Astrocyte (in vitro differentiated cells and primary cell): ENCODE measurements around the gene PYGB. TPM values are rescaled to one million over a fixed set of nuclear protein-coding genes. Genes with fewer than 3 reads are reported as not detected.

Experiments
- DNase-seq: peaks from one replicate; pipeline ENCODE4 v3.0.0-alpha.2; 2010; ENCODE audit warnings: low read depth
- FAIRE-seq: peaks from 2 replicates; lab custom pipeline; 2011; peaks lifted over from hg19 to GRCh38; lab: Jason Lieb, UNC
- H2AFZ ChIP-seq: 2 replicates; pipeline ENCODE4 v1.6.0; 2012; ENCODE audit warnings: low read depth, low read length, inconsistent platforms
- H3K27ac ChIP-seq: 2 replicates; pipeline ENCODE4 v1.5.1; 2011; ENCODE audit warnings: low read depth, low read length, inconsistent platforms
- H3K27me3 ChIP-seq: 2 replicates; pipeline ENCODE4 v1.6.0; 2011; ENCODE audit warnings: low read length, inconsistent platforms; ENCODE audit not compliant: insufficient read depth
- H3K36me3 ChIP-seq: 2 replicates; pipeline ENCODE4 v1.5.1; 2011; ENCODE audit warnings: low read length, inconsistent platforms; ENCODE audit not compliant: insufficient read depth
- H3K4me1 ChIP-seq: 2 replicates; pipeline ENCODE4 v1.5.1; 2011; ENCODE audit warnings: low read length, inconsistent platforms; ENCODE audit not compliant: insufficient read depth
- H3K4me2 ChIP-seq: 2 replicates; pipeline ENCODE4 v1.6.0; 2012; ENCODE audit warnings: low read length, inconsistent platforms
- H3K4me3 ChIP-seq: 2 replicates; pipeline ENCODE4 v1.5.1; 2011; ENCODE audit warnings: low read depth, mild to moderate bottlenecking, low read length, inconsistent platforms; ENCODE audit not compliant: insufficient read depth
- H3K79me2 ChIP-seq: 2 replicates; pipeline ENCODE4 v1.6.0; 2012; ENCODE audit warnings: mild to moderate bottlenecking, low read length, inconsistent platforms; ENCODE audit not compliant: insufficient read depth
- H3K9ac ChIP-seq: 2 replicates; pipeline ENCODE4 v1.6.0; 2012; ENCODE audit warnings: mild to moderate bottlenecking, low read length, inconsistent platforms
- H3K9me3 ChIP-seq: 2 replicates; pipeline ENCODE4 v1.5.1; 2012; ENCODE audit warnings: low read depth, mild to moderate bottlenecking, low read length, inconsistent platforms; ENCODE audit not compliant: insufficient read depth
- H4K20me1 ChIP-seq: 2 replicates; pipeline ENCODE4 v1.6.0; 2012; ENCODE audit warnings: low read length, inconsistent platforms; ENCODE audit not compliant: insufficient read depth
- H3K27ac Mint-ChIP-seq: one replicate; pipeline ENCODE4 v1.8.0; 2021; ENCODE audit warnings: mild to moderate bottlenecking, mixed read lengths; ENCODE audit not compliant: unreplicated experiment
- H3K27me3 Mint-ChIP-seq: one replicate; pipeline ENCODE4 v1.8.0; 2021; ENCODE audit warnings: low read depth, mixed read lengths; ENCODE audit not compliant: unreplicated experiment
- H3K36me3 Mint-ChIP-seq: one replicate; pipeline ENCODE4 v1.8.0; 2021; ENCODE audit warnings: low read depth, mixed read lengths; ENCODE audit not compliant: unreplicated experiment
- H3K4me1 Mint-ChIP-seq: one replicate; pipeline ENCODE4 v1.8.0; 2021; ENCODE audit warnings: low read depth, mixed read lengths; ENCODE audit not compliant: unreplicated experiment
- H3K4me3 Mint-ChIP-seq: one replicate; pipeline ENCODE4 v1.8.0; 2021; ENCODE audit warnings: mild to moderate bottlenecking, moderate library complexity, mixed read lengths; ENCODE audit not compliant: unreplicated experiment
- H3K9me3 Mint-ChIP-seq: one replicate; pipeline ENCODE4 v1.8.0; 2021; ENCODE audit warnings: mild to moderate bottlenecking, mixed read lengths; ENCODE audit not compliant: unreplicated experiment
- EZH2 ChIP-seq: IDR thresholded peaks from 2 replicates; pipeline ENCODE4 v1.6.1; 2012; ENCODE audit warnings: mild to moderate bottlenecking, low read length, inconsistent platforms; ENCODE audit not compliant: insufficient read depth
- total RNA-seq: library from RNA; stranded (reverse); gene quantifications from 2 replicates; pipeline ENCODE4 v1.2.1, GENCODE V29; 2021
- TF ChIP-seq, protein P1 (sequence below): IDR thresholded peaks from 2 replicates; pipeline ENCODE4 v1.5.1; 2011; ENCODE audit warnings: low read depth, mild to moderate bottlenecking, inconsistent platforms, low read length, moderate library complexity; ENCODE audit not compliant: insufficient read depth

Gene PYGB
- total RNA-seq, 1 donor from 2014 or later = 206 TPM

DNA sequence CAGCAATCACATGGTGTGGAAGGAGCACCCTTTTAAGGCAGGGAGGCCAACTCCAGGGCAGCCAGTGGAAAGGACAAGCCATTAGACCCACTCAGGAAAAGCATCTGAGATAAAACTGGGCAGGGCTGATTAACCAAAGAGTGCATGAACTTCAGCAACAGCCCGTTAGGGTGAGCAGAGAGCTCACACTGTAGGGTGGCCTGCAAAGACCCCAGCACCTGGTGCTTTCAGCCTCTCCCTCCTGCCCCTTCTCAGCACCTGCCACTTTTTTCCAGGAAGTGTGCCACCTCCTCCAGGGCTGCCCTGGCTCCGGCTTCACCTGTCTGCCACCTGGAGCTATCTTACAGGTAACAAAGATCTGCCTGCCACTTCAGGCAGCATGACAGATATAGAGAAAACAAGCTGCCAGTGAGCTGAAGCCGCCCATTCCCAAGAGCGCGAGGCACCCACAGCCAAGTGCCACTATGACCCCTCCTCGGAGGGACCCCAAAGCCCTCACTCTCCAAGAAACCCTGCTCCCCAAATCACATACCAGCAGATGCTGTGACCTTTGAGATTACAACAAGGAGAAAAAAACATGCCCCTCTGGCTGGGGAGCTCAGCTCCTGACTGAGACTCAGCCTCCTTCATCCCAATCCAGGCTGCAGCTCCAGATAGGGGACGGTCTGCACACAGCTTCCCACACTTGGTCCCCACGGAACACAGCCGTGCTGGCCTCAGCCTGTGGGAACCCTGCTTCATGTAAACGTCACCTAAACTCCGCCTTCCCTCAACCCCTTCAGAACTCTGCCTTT is 71.6 kb downstream of the PYGB start:
- Histone ChIP-seq H2AFZ (no peak overlapping the region), H3K9me3 (no peaks in the 10 kb centered on the region), H3K4me2 (no peak overlapping the region), H3K4me3 (no peak overlapping the region), H3K4me1 (peaks cover 10% of the 10 kb centered on the region), H3K27me3 (no peaks in the 10 kb centered on the region), H4K20me1 (peaks cover 13% of the 10 kb centered on the region), H3K9ac (no peak overlapping the region), H3K36me3 (peaks cover 3% of the 10 kb centered on the region), H3K27ac (no peak overlapping the region), H3K79me2 (peaks cover 6% of the 10 kb centered on the region)
- DNase-seq (no peak), FAIRE-seq (no peak)
- Mint-ChIP-seq H3K36me3 (peaks cover 4% of the 10 kb centered on the region), H3K27me3 (no peaks in the 10 kb centered on the region), H3K4me3 (no peak overlapping the region), H3K27ac (no peak overlapping the region), H3K4me1 (peaks cover 16% of the 10 kb centered on the region), H3K9me3 (no peaks in the 10 kb centered on the region)
- no peak for TF ChIP-seq EZH2
- TF ChIP-seq, protein P1, sequence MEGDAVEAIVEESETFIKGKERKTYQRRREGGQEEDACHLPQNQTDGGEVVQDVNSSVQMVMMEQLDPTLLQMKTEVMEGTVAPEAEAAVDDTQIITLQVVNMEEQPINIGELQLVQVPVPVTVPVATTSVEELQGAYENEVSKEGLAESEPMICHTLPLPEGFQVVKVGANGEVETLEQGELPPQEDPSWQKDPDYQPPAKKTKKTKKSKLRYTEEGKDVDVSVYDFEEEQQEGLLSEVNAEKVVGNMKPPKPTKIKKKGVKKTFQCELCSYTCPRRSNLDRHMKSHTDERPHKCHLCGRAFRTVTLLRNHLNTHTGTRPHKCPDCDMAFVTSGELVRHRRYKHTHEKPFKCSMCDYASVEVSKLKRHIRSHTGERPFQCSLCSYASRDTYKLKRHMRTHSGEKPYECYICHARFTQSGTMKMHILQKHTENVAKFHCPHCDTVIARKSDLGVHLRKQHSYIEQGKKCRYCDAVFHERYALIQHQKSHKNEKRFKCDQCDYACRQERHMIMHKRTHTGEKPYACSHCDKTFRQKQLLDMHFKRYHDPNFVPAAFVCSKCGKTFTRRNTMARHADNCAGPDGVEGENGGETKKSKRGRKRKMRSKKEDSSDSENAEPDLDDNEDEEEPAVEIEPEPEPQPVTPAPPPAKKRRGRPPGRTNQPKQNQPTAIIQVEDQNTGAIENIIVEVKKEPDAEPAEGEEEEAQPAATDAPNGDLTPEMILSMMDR = no peak

GRCh38 chr20:25320035-25320800 is 72.3 kb downstream of the PYGB start:
- Histone ChIP-seq H3K36me3 (peaks cover 3% of the 10 kb centered on the region), H3K9ac (no peak overlapping the region), H3K4me1 (peaks cover 7% of the 10 kb centered on the region), H3K4me2 (no peak overlapping the region), H3K9me3 (no peaks in the 10 kb centered on the region), H3K27ac (no peak overlapping the region), H3K27me3 (no peaks in the 10 kb centered on the region), H3K4me3 (no peak overlapping the region), H3K79me2 (peaks cover 7% of the 10 kb centered on the region), H2AFZ (no peak overlapping the region), H4K20me1 (peaks cover 14% of the 10 kb centered on the region)
- H3K36me3 Mint-ChIP-seq = peaks cover 7% of the 10 kb centered on the region
- TF ChIP-seq, protein P1 = no peak
- no peak for TF ChIP-seq EZH2
- H3K4me3 Mint-ChIP-seq = no peak overlapping the region
- peaks cover 13% of the 10 kb centered on the region for H3K4me1 Mint-ChIP-seq
- no peaks in the 10 kb centered on the region for H3K27me3 Mint-ChIP-seq
- FAIRE-seq = no peak
- H3K9me3 Mint-ChIP-seq = no peaks in the 10 kb centered on the region
- no peak for DNase-seq
- H3K27ac Mint-ChIP-seq = no peak overlapping the region
